Germinal center (tissue), 1 donor: ENCODE results near the gene PAF1.
A peak's percentile ranks its signal among the peaks of the same experiment; 100 is the strongest.

Source experiments
- DNase-seq: peaks from one replicate; pipeline ENCODE4 v3.0.0; 2012; ENCODE audit warnings: mixed read lengths, low spot score

PAF1 gene

DNA sequence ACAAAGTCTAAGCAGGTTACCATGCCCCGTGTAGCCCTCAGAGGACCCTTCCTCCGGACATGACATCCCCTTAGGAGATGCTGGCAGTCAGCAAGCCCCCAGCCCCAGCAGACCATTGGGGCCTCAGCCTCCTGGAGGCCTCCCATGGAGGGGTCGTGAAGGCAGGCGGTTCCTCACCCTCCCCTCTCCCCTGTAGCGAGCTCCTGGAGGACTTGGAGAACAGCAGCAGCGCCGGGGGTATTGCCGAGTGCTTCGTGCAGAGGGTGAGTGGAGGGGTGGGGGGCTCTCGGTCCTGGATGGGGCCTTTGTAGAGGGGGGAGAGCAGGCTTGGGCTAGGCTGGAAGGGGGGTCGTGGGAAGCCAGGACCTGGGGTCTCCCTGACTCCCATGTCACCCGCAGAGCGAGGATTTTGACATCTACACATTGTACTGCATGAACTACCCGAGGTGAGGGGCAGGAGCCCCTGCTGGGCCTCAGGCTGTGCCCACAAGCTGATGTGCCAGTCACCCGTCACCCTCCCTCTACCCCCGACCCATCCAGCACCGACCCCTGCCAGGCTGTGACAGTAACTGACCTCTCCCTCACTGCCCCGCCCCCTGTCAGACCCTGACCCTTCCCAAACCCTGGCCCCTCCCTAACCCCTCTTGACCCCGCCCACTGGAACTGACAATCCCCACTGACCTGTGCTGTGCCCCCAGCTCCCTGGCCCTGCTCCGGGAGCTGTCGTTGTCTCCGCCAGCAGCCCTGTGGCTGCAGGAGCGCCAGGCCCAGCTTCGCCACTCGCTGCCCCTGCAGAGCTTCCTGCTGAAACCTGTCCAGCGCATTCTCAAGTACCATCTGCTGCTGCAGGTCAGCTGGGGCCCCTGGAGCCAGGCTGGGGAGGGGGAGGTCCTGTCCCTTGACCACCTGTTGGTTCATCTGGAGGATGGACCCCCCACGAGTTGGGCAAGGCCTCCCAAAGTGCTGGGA is 25.5 kb upstream of the PAF1 start:
- no peak for DNase-seq

DNA sequence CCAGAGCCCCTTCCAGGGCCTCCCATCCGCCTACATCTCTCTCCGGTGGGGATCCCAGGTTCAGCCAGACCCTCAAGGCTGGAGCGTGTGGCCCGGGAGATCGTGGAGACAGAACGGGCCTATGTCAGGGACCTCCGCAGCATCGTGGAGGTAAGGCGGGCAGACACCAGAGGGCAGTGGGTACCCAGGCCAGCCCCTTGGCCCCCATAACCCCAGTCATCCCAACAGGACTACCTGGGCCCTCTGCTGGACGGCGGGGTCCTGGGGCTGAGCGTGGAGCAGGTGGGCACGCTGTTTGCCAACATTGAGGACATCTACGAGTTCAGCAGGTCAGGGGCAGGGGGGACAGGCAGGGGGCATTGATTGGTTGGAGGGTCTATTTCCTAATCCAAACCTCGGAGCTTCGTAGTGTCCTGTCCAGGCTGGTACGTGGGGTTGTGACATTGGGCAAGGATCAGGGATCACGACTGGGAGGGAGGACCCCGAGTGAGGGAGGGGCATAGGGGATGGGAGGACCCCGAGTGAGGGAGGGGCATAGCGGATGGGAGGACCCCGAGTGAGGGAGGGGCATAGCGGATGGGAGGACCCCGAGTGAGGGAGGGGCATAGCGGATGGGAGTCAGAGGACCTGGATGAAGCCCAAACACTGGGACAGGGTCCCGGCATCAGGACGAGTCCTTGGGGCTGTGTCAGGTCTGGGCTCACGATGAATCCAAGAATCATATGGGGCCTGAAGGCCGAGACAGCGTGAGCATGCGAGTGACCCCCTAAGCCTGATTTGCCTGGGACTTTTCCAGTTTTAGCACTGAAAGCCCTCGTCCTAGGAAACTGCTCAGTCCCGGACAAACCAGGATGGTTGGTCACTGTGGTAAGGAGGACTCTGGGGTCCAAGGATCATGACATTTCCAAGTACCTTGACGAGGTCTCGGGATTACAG is 24.5 kb upstream of the PAF1 start:
- DNase-seq: no peak

GRCh38 chr19:39413911-39414608 is 23.2 kb upstream of the PAF1 start:
- DNase-seq: no peak

- peak; percentile 52 for DNase-seq
These were observed 22.5 kb upstream of the PAF1 start for GRCh38 chr19:39413272-39413910.

DNA sequence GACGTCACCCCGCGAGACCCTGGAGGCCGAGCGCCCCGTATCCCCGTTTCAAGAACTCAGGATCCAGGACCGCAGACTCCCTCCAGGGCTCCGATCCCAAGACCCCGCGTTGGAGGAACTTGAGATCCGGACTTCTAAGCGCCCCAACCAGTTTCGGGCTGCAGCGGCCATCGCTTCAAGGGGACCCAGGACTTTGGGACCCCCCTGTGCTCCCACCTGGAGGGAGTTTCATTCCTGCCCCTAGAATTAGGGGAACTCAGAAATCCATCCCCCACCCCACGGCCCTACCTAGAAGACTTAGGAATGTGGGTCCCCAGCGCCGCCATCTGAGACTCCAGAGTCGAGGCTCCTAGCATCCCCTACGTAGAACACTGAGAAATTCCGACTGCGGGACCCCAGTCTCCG is 22.0 kb upstream of the PAF1 start:
- no peak for DNase-seq

DNA sequence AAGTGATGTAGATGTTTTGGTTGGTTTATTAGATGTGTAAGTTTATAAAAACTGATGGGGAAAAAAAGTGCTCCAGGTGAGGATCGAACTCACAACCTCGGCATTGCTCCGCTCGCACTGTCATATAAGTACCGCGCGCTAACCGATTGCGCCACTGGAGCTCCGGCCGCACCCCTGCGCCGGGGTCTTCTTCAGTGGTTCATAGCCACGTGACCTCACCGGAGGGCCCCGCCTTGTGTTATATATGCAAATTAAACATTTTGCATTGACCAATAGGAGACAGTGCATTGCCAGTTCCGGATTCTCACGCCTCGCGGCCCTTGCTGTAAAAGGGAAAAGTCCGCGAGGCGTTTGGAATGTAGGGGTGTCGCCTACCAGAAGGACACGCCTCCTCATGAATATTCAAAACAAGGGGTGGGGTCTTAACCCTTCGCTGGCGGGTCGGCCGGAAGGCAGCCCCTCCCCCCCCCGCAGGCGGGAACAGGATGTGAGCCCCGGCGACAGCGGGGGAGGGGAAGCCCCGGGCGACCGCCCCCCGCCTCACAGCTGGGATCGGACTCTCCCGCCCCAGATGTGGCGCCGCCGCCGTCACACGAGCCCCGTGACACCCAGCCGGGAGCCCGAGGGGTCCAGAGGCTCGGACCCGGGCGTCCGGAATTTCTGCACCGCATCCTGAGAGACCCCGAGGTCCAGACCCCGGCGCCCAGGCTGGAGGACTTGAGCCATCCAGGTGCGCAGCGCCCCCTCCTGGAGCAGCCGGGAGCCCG is 21.4 kb upstream of the PAF1 start, which contains the start of gene PLEKHG2:
Gene PLEKHG2, plus strand, starts transcription at position 570 of the 767 bp plus-strand sequence. CDS start 1,418 bp downstream, outside the sequence.
- peak; percentile 96 for DNase-seq

DNA sequence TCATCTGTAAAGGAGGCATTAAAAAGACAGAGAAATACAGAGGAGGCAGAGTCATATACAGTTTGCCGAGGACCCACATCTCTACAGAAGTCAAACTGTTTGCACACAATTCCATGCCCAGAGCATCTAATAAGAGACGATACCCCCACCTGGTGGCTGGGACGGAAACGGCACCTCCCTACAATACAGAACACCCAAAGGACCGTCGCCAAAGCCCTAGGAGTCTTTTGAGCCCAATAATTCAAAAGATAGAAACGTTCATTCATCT is 20.9 kb upstream of the PAF1 start:
- DNase-seq: peak; percentile 75

DNA sequence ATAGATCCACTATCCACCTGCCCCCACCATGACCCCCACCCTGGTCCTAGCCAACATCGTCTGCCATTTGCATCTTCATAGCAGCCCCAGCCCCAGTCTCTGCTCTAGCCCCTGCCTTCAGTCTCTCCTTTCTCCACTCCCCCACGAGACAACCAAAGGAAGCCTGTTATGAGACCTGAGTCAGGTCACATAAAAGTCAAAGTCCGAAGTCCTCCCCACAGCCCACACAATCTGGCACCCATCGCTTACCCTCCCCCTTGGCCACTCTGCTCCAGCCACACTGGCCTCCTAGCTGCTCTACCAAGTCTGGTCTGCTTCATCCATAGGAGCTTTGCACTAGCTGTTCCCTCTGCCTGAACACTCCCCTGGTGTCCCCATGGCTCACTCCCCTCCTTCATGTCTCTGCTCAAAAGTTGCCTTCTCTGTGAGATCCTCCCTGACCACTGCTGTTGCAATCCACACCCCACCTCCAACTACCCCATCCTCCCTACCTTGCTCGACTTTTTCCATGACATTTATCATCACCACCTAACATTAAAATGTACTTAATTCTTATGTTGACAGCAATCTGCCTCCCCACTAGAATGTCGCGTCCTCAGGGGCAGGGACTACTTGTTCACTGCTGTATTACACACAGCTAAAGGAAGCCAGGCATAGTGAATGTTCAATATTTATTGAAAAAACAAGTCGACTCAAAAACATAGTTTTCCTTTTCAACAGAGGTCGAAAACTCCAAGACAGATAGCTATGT is 20.4 kb upstream of the PAF1 start:
- no peak for DNase-seq

GRCh38 chr19:39410831-39411080 is 19.9 kb upstream of the PAF1 start:
- no peak for DNase-seq

DNA sequence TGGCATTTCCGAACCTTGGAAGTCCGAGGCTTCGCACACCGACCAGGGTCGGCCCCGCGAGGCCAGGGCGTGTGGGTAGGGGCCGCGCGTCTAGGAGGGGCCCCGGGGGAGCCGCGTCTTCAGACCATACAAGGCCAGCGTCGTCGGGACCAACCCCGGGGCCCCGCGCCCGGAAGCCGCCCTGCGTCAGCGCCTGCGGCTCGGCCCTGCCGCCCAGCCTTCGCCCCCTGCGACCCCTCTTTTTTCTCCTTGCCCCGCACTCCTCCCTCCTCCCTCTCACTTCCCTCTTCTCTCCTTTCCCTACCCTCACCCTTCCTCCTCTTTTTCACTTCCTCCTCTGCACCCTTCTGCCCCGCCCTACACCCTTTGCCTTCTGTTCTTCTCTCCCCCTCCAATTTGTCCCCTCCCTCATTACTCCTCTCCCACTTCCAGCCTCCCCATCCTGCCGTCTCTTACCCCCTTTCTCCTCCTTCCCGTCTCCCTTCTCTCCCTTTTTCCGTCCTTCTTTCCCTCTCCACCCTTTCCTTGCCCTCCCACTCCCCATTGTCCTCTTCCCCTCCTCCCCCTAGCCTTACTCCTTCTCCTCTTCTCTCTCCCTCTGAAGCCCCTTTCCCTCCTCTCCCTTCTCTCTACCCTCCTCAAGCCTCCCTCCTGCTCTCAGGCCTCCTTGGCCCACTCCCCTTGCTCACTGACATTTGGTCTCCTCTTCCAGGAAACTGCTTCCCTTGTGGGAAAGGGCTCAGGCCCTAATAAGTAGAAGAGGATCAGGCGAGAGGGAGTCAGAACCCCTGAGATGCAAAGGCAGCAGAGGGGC is 19.3 kb upstream of the PAF1 start:
- peak; percentile 69 for DNase-seq

GRCh38 chr19:39409208-39410016 is 18.5 kb upstream of the PAF1 start:
- DNase-seq: peak; percentile 72

DNA sequence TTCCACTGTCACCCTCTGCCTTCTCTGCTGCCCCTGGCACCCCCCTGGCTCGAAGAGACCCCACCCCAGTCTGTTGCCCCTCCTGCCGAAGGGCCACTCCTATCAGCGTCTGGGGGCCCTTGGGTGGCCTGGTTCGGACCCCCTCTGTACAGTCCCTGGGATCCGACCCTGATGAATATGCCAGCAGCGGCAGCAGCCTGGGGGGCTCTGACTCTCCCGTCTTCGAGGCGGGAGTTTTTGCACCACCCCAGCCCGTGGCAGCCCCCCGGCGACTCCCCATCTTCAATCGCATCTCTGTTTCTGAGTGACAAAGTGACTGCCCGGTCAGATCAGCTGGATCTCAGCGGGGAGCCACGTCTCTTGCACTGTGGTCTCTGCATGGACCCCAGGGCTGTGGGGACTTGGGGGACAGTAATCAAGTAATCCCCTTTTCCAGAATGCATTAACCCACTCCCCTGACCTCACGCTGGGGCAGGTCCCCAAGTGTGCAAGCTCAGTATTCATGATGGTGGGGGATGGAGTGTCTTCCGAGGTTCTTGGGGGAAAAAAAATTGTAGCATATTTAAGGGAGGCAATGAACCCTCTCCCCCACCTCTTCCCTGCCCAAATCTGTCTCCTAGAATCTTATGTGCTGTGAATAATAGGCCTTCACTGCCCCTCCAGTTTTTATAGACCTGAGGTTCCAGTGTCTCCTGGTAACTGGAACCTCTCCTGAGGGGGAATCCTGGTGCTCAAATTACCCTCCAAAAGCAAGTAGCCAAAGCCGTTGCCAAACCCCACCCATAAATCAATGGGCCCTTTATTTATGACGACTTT is 17.7 kb upstream of the PAF1 start:
- no peak for DNase-seq

GRCh38 chr19:39407660-39408391 is 16.9 kb upstream of the PAF1 start:
- peak; percentile 68 for DNase-seq

DNA sequence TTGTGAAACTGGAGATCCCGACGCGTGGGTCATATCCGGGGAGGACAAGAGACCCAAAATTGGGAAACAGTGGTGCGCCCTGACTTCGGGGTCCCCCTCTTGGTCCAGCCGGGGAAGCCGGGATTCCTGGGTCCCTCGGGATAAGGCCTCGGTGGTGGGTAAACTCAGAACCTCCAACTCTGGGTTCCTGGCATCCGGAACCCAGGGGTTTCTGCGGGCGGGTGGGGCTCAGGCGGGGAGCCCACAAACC is 16.4 kb upstream of the PAF1 start:
- no peak for DNase-seq

DNA sequence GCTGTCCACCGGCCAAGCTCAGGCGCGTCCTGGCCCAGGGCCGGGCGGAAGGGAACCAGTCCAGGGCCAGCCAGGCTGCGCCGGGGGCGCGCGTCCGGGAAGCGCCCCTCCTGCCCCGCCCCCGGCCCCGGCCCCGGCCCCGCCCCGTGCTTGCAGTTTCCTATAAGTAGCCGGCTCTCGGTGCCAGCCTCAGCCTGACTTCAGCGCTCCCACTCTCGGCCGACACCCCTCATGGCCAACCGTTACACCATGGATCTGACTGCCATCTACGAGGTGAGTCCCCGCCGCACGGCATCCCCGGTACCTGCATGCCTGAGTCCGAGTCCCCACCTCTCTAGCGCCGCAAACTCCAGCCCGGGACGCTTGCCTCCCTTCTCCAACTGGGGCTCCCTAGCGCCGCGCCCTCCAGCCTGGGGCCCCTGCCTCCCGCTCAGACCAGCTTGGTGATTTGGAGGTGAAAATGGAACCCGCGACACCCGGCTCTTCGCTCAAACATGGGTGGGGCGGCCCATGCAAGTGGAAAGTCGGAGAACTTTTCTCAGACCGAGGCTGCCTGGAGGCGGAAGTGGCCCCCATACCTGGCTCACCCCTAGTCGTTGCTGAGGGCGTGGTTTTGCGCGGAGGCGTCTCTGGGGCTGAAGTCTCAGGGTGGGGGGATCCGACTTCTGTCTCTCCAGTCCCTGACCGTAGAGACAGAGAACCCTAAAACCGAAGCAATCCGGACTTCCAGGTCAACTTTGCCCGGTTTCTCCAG is 15.9 kb upstream of the PAF1 start, which contains the start of gene ZFP36:
Gene ZFP36, plus strand, starts transcription at position 192 of the 754 bp plus-strand sequence. Its CDS starts 58 bp downstream, at position 250.
- peak; percentile 83 for DNase-seq

DNA sequence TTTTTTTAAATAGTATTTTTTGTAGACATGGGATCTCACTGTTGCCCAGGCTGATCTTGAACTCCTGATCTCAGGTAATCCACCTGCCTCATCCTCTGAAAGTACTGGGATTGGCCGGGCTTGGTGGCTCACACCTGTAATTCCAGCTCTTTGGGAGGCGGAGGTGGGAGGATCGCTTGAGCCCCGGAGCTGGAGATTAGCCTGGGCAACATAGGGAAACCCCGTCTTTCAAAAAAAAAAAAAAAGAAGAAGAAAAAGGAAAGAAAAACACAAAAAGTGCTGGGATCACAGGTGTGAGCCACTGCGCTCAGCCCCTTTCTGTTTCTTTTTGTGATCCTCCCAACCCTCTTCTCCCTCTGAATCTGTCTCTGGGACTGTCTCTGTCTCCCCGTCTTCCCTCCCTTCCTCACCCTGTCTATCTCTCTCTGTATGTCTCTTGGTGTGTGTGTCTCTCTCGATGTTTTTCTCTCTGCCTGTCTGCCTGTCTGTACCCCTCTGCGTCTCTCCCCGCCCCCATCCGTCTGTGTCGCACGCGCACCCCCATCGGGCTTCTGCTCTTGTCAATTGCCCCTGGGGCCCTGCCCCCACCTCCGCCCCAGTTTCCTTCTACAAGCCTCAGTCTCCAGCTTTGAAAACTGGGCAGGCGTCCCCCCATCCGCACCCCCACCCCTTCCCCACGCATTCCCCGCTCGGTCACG is 15.2 kb upstream of the PAF1 start:
- DNase-seq: peak; percentile 63
